Neuronal stem cell (in vitro differentiated cells): Measurements from ENCODE around the gene PAX7.

Source experiments
- DNase-seq: peaks from one replicate; pipeline ENCODE4 v3.0.0-alpha.2; 2013; ENCODE audit warnings: low spot score
- H2AFZ ChIP-seq: one replicate; pipeline ENCODE4 v1.6.1; 2013; ENCODE audit warnings: mild to moderate bottlenecking, low read length, inconsistent platforms
- H2AK5ac ChIP-seq: 2 replicates; pipeline ENCODE4 v1.6.1; 2013; ENCODE audit warnings: low read depth, mild to moderate bottlenecking, inconsistent platforms, low read length, moderate library complexity, mixed read lengths
- H2BK120ac ChIP-seq: 2 replicates; pipeline ENCODE4 v1.6.1; 2013; ENCODE audit warnings: low read depth, mild to moderate bottlenecking, inconsistent platforms, low read length, moderate library complexity, mixed read lengths
- H2BK12ac ChIP-seq: one replicate; pipeline ENCODE4 v1.6.1; 2013; ENCODE audit warnings: low read length, inconsistent platforms
- H2BK15ac ChIP-seq: 2 replicates; pipeline ENCODE4 v1.6.1; 2013; ENCODE audit warnings: mild to moderate bottlenecking, low read length, inconsistent platforms, mixed read lengths
- H2BK5ac ChIP-seq: one replicate; pipeline ENCODE4 v1.6.1; 2013; ENCODE audit warnings: inconsistent platforms, mild to moderate bottlenecking, low read length, moderate library complexity
- H3K14ac ChIP-seq: one replicate; pipeline ENCODE4 v1.6.1; 2013; ENCODE audit warnings: low read length, inconsistent platforms
- H3K18ac ChIP-seq: 2 replicates; pipeline ENCODE4 v1.6.1; 2013; ENCODE audit warnings: low read length, inconsistent platforms
- H3K23ac ChIP-seq: 2 replicates; pipeline ENCODE4 v1.6.1; 2013; ENCODE audit warnings: low read depth, mild to moderate bottlenecking, mixed read lengths, low read length, inconsistent platforms; ENCODE audit not compliant: poor library complexity
- H3K27ac ChIP-seq: replicated peaks from 3 replicates; pipeline ENCODE4 v1.5.1; 2013; ENCODE audit warnings: low read length, inconsistent platforms
- H3K27me3 ChIP-seq, 3 experiments: 2 replicates each; pipeline ENCODE4 v1.6.1; 2013; ENCODE audit warnings: low read length in 3 of 3, mild to moderate bottlenecking in 2 of 3, inconsistent platforms in 1 of 3, low read depth in 1 of 3, mixed read lengths in 1 of 3, moderate library complexity in 1 of 3; ENCODE audit not compliant: control insufficient read depth in 3 of 3, insufficient read depth in 3 of 3
- H3K36me3 ChIP-seq, 2 donors: replicated peaks in 1 of 2; 2 replicates each; pipeline ENCODE4 v1.6.1; 2013; ENCODE audit warnings: low read length in 2 of 2; ENCODE audit not compliant: control insufficient read depth in 2 of 2, insufficient read depth in 2 of 2
- H3K4ac ChIP-seq: 2 replicates; pipeline ENCODE4 v1.6.1; 2013; ENCODE audit warnings: inconsistent platforms, mild to moderate bottlenecking, low read length, moderate library complexity
- H3K4me1 ChIP-seq, 2 donors: 1 replicate in 1 of 2; 2 replicates in 1 of 2; pipeline ENCODE4 v1.6.1; 2013; ENCODE audit warnings: low read length in 2 of 2, low read depth in 1 of 2; ENCODE audit not compliant: control insufficient read depth in 2 of 2, insufficient read depth in 1 of 2
- H3K4me2 ChIP-seq: one replicate; pipeline ENCODE4 v1.6.1; 2013; ENCODE audit warnings: mild to moderate bottlenecking, low read length, inconsistent platforms; ENCODE audit not compliant: insufficient read depth, poor library complexity, severe bottlenecking
- H3K4me3 ChIP-seq, 2 donors: 2 replicates each; pipeline ENCODE4 v1.5.1; 2013; ENCODE audit warnings: low read length in 2 of 2, mild to moderate bottlenecking in 2 of 2, inconsistent platforms in 1 of 2, moderate library complexity in 1 of 2
- H3K79me1 ChIP-seq: one replicate; pipeline ENCODE4 v1.6.1; 2013; ENCODE audit warnings: low read depth, mild to moderate bottlenecking, inconsistent platforms, low read length, moderate library complexity
- H3K9ac ChIP-seq: one replicate; pipeline ENCODE4 v1.6.1; 2013; ENCODE audit warnings: mild to moderate bottlenecking, low read depth, low read length, inconsistent platforms; ENCODE audit not compliant: poor library complexity
- H3K9me3 ChIP-seq, 2 donors: replicated peaks in 1 of 2; 2 replicates each; pipeline versions ENCODE3 to v1.6.1; 2013; ENCODE audit warnings: low read length in 2 of 2, mild to moderate bottlenecking in 2 of 2, inconsistent platforms in 1 of 2, low read depth in 1 of 2, mixed read lengths in 1 of 2, moderate library complexity in 1 of 2; ENCODE audit not compliant: control insufficient read depth in 2 of 2, insufficient read depth in 1 of 2
- H4K8ac ChIP-seq: one replicate; pipeline ENCODE4 v1.6.1; 2013; ENCODE audit warnings: low read depth, mild to moderate bottlenecking, inconsistent platforms, low read length, moderate library complexity
- H4K91ac ChIP-seq: one replicate; pipeline ENCODE4 v1.6.1; 2013; ENCODE audit warnings: low read length, low read depth, mild to moderate bottlenecking, inconsistent platforms; ENCODE audit not compliant: poor library complexity
- WGBS, 2 donors: extraction: QIAGEN DNeasy Blood & Tissue Kit; methylation state at CpG; one replicate each; pipeline ENCODE4 v1.1.7; 2013; ENCODE audit warnings: missing lambda C conversion rate in 2 of 2, mixed read lengths in 1 of 2; ENCODE audit not compliant: insufficient read length in 2 of 2, insufficient replicate concordance in 1 of 2; ENCODE audit errors: extremely low coverage in 2 of 2; 5-methylcytosine and 5-hydroxymethylcytosine counted together

PAX7 gene

DNA sequence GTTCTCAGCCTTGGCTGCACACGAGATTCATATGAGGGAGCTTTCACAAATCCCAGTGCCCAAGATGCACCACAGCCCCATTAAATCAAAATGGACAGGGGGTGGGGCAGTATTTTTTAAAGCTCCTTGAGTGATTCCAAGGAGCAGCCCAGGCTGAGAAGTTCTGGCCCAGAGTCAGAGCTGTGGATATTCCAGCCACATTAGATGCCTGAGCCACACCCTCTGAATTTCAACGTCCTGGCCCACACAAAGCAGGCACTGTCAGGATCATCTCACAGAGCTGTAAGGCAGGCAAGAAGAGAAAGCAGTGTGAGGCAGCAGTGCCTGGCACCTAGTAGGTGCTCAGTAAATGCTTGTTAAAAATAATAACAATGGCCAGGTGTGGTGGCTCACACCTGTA is 37.4 kb downstream of the PAX7 start:
- Histone ChIP-seq H3K27ac (no peak overlapping the region), H3K4ac (no peak overlapping the region), H3K79me1 (no peaks in the 10 kb centered on the region), H3K4me2 (no peak overlapping the region), H3K4me1 (no peaks in the 10 kb centered on the region), H2AK5ac (no peak overlapping the region), H3K18ac (no peak overlapping the region), H4K91ac (no peak overlapping the region), H2BK12ac (no peak overlapping the region), H2BK15ac (no peak overlapping the region), H3K4me3 (no peak overlapping the region), H3K14ac (no peak overlapping the region), H2BK5ac (no peak overlapping the region), H3K27me3 (peaks cover 0 to 30% (median 15%) of the 10 kb centered on the region in 3 experiments), H3K23ac (no peak overlapping the region), H3K9ac (no peak overlapping the region), H3K9me3 (no peaks in the 10 kb centered on the region), H4K8ac (no peak overlapping the region), H3K36me3 (no peaks in the 10 kb centered on the region), H2BK120ac (no peak overlapping the region), H2AFZ (no peak overlapping the region)
- no peak for DNase-seq
- WGBS, 2 donors: no CpG with 5 or more reads among the region's 2 CpGs

DNA sequence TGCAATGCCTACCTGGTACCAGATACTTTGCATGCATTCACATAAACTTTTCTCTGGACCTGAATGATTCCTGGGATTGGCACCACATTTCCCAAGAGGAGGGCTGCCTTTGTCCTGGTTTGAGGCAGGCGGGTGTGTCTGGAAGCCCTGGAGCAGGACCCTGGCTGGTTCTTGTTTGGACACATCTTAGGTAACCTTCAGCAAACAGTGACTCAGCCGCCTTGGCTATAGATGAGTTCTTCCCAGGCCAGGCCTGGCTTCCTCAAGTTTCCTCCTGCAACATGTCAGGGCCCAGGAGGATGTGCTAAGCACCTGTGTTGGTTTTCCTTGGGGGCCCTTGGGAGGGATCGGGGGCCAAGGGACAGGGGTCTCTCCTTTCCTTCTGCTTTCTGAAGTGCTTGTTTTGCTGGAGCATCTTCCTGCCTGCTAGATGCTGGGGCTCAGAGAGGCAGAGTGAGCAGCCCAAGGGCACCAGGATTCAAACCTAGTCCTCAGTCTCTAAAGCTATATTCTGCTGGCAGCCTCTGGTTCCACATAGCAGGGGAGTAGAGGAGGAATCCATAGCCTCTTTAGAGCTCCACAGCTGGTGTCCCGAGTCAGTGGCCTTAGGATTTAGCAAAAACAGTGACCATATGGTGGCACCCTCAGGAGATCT is 38.2 kb downstream of the PAX7 start:
- no peaks in the 10 kb centered on the region for H3K9me3 ChIP-seq
- H3K9ac ChIP-seq: no peak overlapping the region
- H3K36me3 ChIP-seq: no peaks in the 10 kb centered on the region
- H4K8ac ChIP-seq: no peak overlapping the region
- no peak overlapping the region for H3K4me2 ChIP-seq
- H2BK15ac ChIP-seq: no peak overlapping the region
- no peak overlapping the region for H2BK12ac ChIP-seq
- no peak overlapping the region for H2AFZ ChIP-seq
- no peak overlapping the region for H3K27ac ChIP-seq
- H2BK5ac ChIP-seq: no peak overlapping the region
- H2BK120ac ChIP-seq: no peak overlapping the region
- DNase-seq: no peak
- no CpG with 5 or more reads among the region's 4 CpGs for WGBS, 2 donors
- peaks cover 0 to 37% (median 12%) of the 10 kb centered on the region in 3 experiments for H3K27me3 ChIP-seq
- no peak overlapping the region for H3K18ac ChIP-seq
- no peak overlapping the region for H2AK5ac ChIP-seq
- H4K91ac ChIP-seq: no peak overlapping the region
- H3K4me1 ChIP-seq: no peaks in the 10 kb centered on the region
- no peak overlapping the region for H3K23ac ChIP-seq
- H3K4me3 ChIP-seq: no peak overlapping the region
- no peak overlapping the region for H3K14ac ChIP-seq
- no peaks in the 10 kb centered on the region for H3K79me1 ChIP-seq
- H3K4ac ChIP-seq: no peak overlapping the region

DNA sequence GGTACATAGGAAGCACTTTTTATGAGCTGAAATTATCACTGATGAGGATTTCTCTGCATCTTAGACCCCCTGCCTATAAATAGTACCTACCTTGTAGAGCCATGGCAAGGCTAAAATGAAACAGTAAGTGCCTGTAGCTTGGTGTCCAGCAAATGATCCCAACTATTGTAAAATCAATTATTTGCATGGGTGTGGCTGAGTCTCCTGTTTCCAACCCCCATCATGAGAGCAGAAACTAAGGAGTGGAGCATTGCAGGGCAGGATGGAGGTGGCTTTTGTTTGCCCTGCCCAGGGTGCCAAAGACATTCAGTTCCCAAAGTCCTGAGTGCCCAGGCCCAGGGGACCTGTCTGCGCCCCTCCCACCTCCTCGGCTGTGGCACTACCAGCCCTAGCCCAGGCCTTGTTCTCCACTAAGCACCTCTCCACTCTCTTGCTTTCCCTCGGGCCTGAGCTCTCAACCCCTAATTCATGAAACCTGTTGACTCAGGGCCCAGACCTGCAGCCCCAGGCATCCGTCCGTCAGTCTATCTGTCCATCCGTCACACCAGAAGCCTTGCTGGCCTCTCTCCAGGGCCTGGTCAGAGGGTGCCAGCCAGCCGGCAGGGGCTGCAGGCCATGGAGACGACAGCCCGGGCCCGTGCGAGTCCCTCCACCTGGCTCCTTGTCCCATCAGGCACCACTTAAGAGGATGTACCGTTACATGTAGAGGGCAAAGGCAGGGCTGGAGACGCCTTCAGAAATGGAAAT is 39.6 kb downstream of the PAX7 start:
- H3K27ac ChIP-seq: no peak overlapping the region
- H3K27me3 ChIP-seq: peaks cover 0 to 39% (median 13%) of the 10 kb centered on the region in 3 experiments
- peak overlapping the region; percentile 51 for H3K23ac ChIP-seq
- H3K18ac ChIP-seq: peak overlapping the region; percentile 65
- no peaks in the 10 kb centered on the region for H3K9me3 ChIP-seq
- no peak overlapping the region for H4K91ac ChIP-seq
- no peak overlapping the region for H2BK12ac ChIP-seq
- H2BK120ac ChIP-seq: peak overlapping the region; percentile 13
- no peaks in the 10 kb centered on the region for H3K79me1 ChIP-seq
- H4K8ac ChIP-seq: no peak overlapping the region
- peak overlapping the region; percentile 47 for H3K9ac ChIP-seq
- no peak for DNase-seq
- no peak overlapping the region for H3K4me3 ChIP-seq
- no peak overlapping the region for H2BK15ac ChIP-seq
- no peak overlapping the region for H2AK5ac ChIP-seq
- H3K4me2 ChIP-seq: no peak overlapping the region
- no peak overlapping the region for H2BK5ac ChIP-seq
- no peak overlapping the region for H2AFZ ChIP-seq
- no peaks in the 10 kb centered on the region for H3K4me1 ChIP-seq
- H3K36me3 ChIP-seq: no peaks in the 10 kb centered on the region
- no CpG with 5 or more reads among the region's 13 CpGs for WGBS, 2 donors
- H3K14ac ChIP-seq: peak overlapping the region; percentile 12
- H3K4ac ChIP-seq: no peak overlapping the region

DNA sequence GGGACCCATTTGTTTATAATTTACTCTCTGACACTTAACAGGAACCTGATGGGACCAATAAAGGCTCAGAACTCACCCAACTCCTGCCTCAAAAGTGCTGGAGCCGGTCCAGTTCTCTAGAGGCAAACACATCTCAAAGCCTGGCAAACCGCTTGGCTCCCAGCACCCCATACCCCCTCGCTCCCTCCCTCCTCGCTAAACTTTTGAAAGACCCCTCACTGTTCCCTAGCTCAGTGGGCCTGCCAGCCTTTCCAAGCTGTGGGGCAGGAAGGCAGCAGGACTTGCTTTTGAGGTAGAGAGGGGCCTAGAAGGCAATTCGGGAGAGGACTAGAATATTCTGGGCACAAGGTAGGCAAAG is 40.2 kb downstream of the PAX7 start:
- no peaks in the 10 kb centered on the region for H3K36me3 ChIP-seq
- H4K91ac ChIP-seq: no peak overlapping the region
- H3K27me3 ChIP-seq: peaks cover 0 to 39% (median 15%) of the 10 kb centered on the region in 3 experiments
- H3K4ac ChIP-seq: no peak overlapping the region
- no peak overlapping the region for H2AFZ ChIP-seq
- no peak overlapping the region for H4K8ac ChIP-seq
- H2BK5ac ChIP-seq: no peak overlapping the region
- no peak overlapping the region for H2BK12ac ChIP-seq
- no peak overlapping the region for H2BK120ac ChIP-seq
- no peak overlapping the region for H2BK15ac ChIP-seq
- H3K4me3 ChIP-seq: no peak overlapping the region
- H3K27ac ChIP-seq: no peak overlapping the region
- no peak overlapping the region for H2AK5ac ChIP-seq
- DNase-seq: no peak
- H3K18ac ChIP-seq: no peak overlapping the region
- no peaks in the 10 kb centered on the region for H3K9me3 ChIP-seq
- H3K9ac ChIP-seq: peak overlapping the region; percentile 26
- no peak overlapping the region for H3K23ac ChIP-seq
- no CpG with 5 or more reads among the region's 5 CpGs for WGBS, 2 donors
- peaks cover 0 to 2% of the 10 kb centered on the region in 2 donors for H3K4me1 ChIP-seq
- no peak overlapping the region for H3K14ac ChIP-seq
- no peak overlapping the region for H3K4me2 ChIP-seq
- H3K79me1 ChIP-seq: no peaks in the 10 kb centered on the region
